ENCODE results near the gene NUCKS1. TPM values are rescaled to one million over a fixed set of nuclear protein-coding genes. Genes with fewer than 3 reads are reported as not detected.
A peak's percentile ranks its signal among the peaks of the same experiment; 100 is the strongest.

The NUCKS1 gene
- total RNA-seq, 1 experiment from 2014 or later, result 427 TPM

- no peak overlapping the region for H4K5ac ChIP-seq (ENCODE audit: insufficient read length, low read depth, low read length)
- H3K4me1 Mint-ChIP-seq, result peaks cover 35 to 43% of the 10 kb centered on the region in 2 experiments
- peak overlapping the region in 1 of 3 experiments; percentile 82; a peak in 1 of 7 replicates for H3K27ac Mint-ChIP-seq
Measured at GRCh38 chr1:205689479-205689878, 60.5 kb downstream of the NUCKS1 start.

More at GRCh38 chr1:205689479-205689878, 60.5 kb downstream of the NUCKS1 start:
- no CpG with 5 or more reads among the region's 5 CpGs for WGBS (ENCODE audit: extremely low coverage, insufficient read length, low lambda C conversion rate)
- no peaks in the 10 kb centered on the region for H3K27me3 ChIP-seq (ENCODE audit: insufficient read depth, low read length)
- TF ChIP-seq CTCF (conservative IDR thresholded peaks at IDR 0.05), result no peak; the same call in 2 of the 3 replicates
- H2BK20ac ChIP-seq (ENCODE audit: low read depth, low read length, poor library complexity, severe bottlenecking), result no peak overlapping the region
- no peak overlapping the region for H3K4ac ChIP-seq (ENCODE audit: low read depth, low read length)
- H3K79me2 ChIP-seq (ENCODE audit: insufficient read depth, low read length), result no peaks in the 10 kb centered on the region
- no peak overlapping the region for H2AFZ ChIP-seq (ENCODE audit: low read length)
- no peaks in the 10 kb centered on the region for H3K9me3 ChIP-seq (ENCODE audit: control insufficient read depth, low read depth, low read length)
- no peak overlapping the region for H3K4me2 ChIP-seq (ENCODE audit: insufficient read depth, insufficient read length, low read length)
- H3K36me3 Mint-ChIP-seq (ENCODE audit: insufficient read depth in 1 of 3, low read depth in 3 of 3), result no peaks in the 10 kb centered on the region
- H2AK5ac ChIP-seq (ENCODE audit: insufficient read length, low read length), result no peak overlapping the region
- H3T11ph ChIP-seq (ENCODE audit: low read length), result no peak overlapping the region
- H3K18ac ChIP-seq (ENCODE audit: insufficient read length, low read depth, low read length), result no peak overlapping the region
- H2BK5ac ChIP-seq (ENCODE audit: insufficient read length, low read length), result no peak overlapping the region
- H3K79me1 ChIP-seq (ENCODE audit: insufficient read depth, low read depth, low read length, poor library complexity, severe bottlenecking), result no peaks in the 10 kb centered on the region
- H2BK15ac ChIP-seq (ENCODE audit: low read depth, low read length), result no peak overlapping the region
- H4K8ac ChIP-seq (replicated peaks; ENCODE audit: insufficient read length, low read depth, low read length), result no peak overlapping the region
- no peak overlapping the region for H3K14ac ChIP-seq (ENCODE audit: insufficient read depth, low read length)
- no peak overlapping the region for H2BK120ac ChIP-seq (ENCODE audit: low read depth, low read length, poor library complexity, severe bottlenecking)
- no peak overlapping the region for H3K56ac ChIP-seq (ENCODE audit: insufficient read length, low read depth, low read length)
- no peaks in the 10 kb centered on the region for H4K20me1 ChIP-seq (ENCODE audit: control insufficient read depth, insufficient read depth, insufficient read length)
- no peak overlapping the region for H3K4me3 Mint-ChIP-seq
- H3K23ac ChIP-seq (ENCODE audit: insufficient read length, low read depth, low read length), result no peak overlapping the region
- no peak overlapping the region for H3K27ac ChIP-seq (ENCODE audit: insufficient read length, low read depth, low read length)
- no peaks in the 10 kb centered on the region for H3K23me2 ChIP-seq (ENCODE audit: insufficient read length, low read depth, low read length, poor library complexity, severe bottlenecking)
- DNase-seq, result no peak
- no peaks in the 10 kb centered on the region for H3K9me3 Mint-ChIP-seq
- H4K91ac ChIP-seq (ENCODE audit: insufficient read length, low read depth, low read length), result no peak overlapping the region
- H3K27me3 Mint-ChIP-seq (ENCODE audit: low read depth), result peaks cover 5% of the 10 kb centered on the region
- no peak overlapping the region for H3K9ac ChIP-seq (ENCODE audit: extremely low read depth, insufficient read length, low read length)
- H2BK12ac ChIP-seq (ENCODE audit: insufficient read length, low read depth, low read length), result no peak overlapping the region
- H3K4me1 ChIP-seq (ENCODE audit: insufficient read depth, low read length), result peaks cover 7% of the 10 kb centered on the region; the same call in 1 of the 2 replicates

Measured in H9 (cell line).